ENCODE data around the gene ADARB1. TPM values are rescaled to one million over a fixed set of nuclear protein-coding genes. Genes with fewer than 3 reads are reported as not detected.

Gene ADARB1
- total and polyA plus RNA-seq, 2 of the 8 experiments (the other 6 are each of a cell fraction or from before 2014, with no cell fraction given): 4.7 to 14.9 TPM

DNA sequence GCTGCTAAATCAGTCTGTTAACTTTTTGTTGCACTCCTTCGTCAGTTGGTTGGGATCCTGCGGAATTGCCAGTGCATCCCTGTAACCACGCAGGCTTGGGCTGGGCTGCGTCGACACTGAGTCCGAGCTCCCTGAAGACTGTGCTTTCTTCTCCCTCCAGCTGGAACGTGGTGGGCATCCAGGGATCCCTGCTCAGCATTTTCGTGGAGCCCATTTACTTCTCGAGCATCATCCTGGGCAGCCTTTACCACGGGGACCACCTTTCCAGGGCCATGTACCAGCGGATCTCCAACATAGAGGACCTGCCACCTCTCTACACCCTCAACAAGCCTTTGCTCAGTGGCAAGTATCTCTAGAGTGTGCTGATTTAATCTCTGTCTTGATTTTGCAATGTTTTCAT is 130.0 kb downstream of the ADARB1 start:
- Histone ChIP-seq H3K36me3 (ENCODE audit: control insufficient read depth in 2 of 4, insufficient read depth in 4 of 4, low read length in 3 of 4) (peaks cover 0 to 3% (median 0%) of the 10 kb centered on the region in 4 experiments; a peak in 2 of 8 replicates), H4K8ac (ENCODE audit: extremely low read depth, insufficient read depth, low read length) (no peak overlapping the region), H2BK20ac (ENCODE audit: low read length) (no peak overlapping the region), H3K14ac (ENCODE audit: insufficient read length) (no peak overlapping the region), H2BK15ac (ENCODE audit: low read length) (no peak overlapping the region), H2BK120ac (replicated peaks; ENCODE audit: low read depth, low read length) (no peak overlapping the region), H3K23ac (ENCODE audit: insufficient read length) (no peak overlapping the region), H3K9me3 (ENCODE audit: insufficient read depth in 2 of 2, low read depth in 1 of 2, low read length in 1 of 2) (no peaks in the 10 kb centered on the region), H4K20me1 (replicated peaks in 1 of 2; ENCODE audit: control insufficient read depth in 1 of 2, insufficient read depth in 2 of 2, low read length in 2 of 2) (peaks cover 0 to 5% of the 10 kb centered on the region in 2 experiments), H3K9ac (replicated peaks in 1 of 4; ENCODE audit: extremely low read depth in 1 of 4, low read depth in 3 of 4, low read length in 3 of 4) (no peak overlapping the region), H2AFZ (ENCODE audit: low read length) (no peak overlapping the region), H3K56ac (replicated peaks; ENCODE audit: insufficient read length, low read depth, low read length) (no peak overlapping the region), H3K4me1 (replicated peaks in 1 of 4; ENCODE audit: control insufficient read depth in 3 of 4, insufficient read depth in 4 of 4, low read length in 3 of 4) (no peaks in the 10 kb centered on the region), H2BK12ac (ENCODE audit: low read depth, low read length) (no peak overlapping the region), H3K79me1 (ENCODE audit: low read depth, low read length) (no peaks in the 10 kb centered on the region), H3K4ac (replicated peaks; ENCODE audit: insufficient read length, low read depth, low read length) (no peak overlapping the region), H4K5ac (ENCODE audit: insufficient read length, low read depth, low read length) (no peak overlapping the region), H3K18ac (ENCODE audit: extremely low read depth, low read length) (no peak overlapping the region), H3K79me2 (ENCODE audit: control insufficient read depth in 1 of 2, insufficient read depth in 2 of 2, low read length in 2 of 2) (no peaks in the 10 kb centered on the region), H3K27ac (ENCODE audit: low read depth, low read length) (no peak overlapping the region), H2BK5ac (ENCODE audit: low read depth, low read length) (no peak overlapping the region), H3K27me3 (replicated peaks in 1 of 4; ENCODE audit: control insufficient read depth in 3 of 4, extremely low read depth in 1 of 4, insufficient read depth in 3 of 4, low read length in 3 of 4) (no peaks in the 10 kb centered on the region; a peak in 1 of 7 replicates), H4K91ac (replicated peaks; ENCODE audit: insufficient read length, low read length) (no peak overlapping the region), H3K23me2 (ENCODE audit: low read depth, low read length) (peaks cover 2% of the 10 kb centered on the region; the same call in 1 of the 2 replicates), H2AK5ac (ENCODE audit: low read depth, low read length) (no peak overlapping the region), H3K4me2 (ENCODE audit: insufficient read depth in 1 of 2, low read depth in 2 of 2, low read length in 2 of 2) (no peak overlapping the region), H3K4me3 (ENCODE audit: extremely low read depth in 1 of 4, insufficient read depth in 2 of 4, low read depth in 3 of 4, low read length in 4 of 4) (no peak overlapping the region)
- no peak for DNase-seq (ENCODE audit: low read depth in 1 of 2, low spot score in 2 of 2)
- CTCF ChIA-PET (ENCODE audit: partially characterized antibody): interaction anchor here (1.0 kb wide), 1 partner anchor 14 kb away, joined by 3 read pairs; no protein-coding TSS in a partner anchor
- FAIRE-seq: no peak
- POLR2A ChIA-PET (ENCODE audit: partially characterized antibody): no interaction called here
- WGBS, 2 experiments (ENCODE audit: extremely low coverage in 1 of 2, insufficient coverage in 1 of 2, insufficient read length in 1 of 2, insufficient replicate concordance in 2 of 2, low coverage in 1 of 2, low lambda C conversion rate in 2 of 2, missing lambda C conversion rate in 1 of 2): 88% methylated on average over 11 of the region's 11 CpGs; no CpG with 5 or more reads in 1 of the 2 experiments
- TF ChIP-seq, protein P1, sequence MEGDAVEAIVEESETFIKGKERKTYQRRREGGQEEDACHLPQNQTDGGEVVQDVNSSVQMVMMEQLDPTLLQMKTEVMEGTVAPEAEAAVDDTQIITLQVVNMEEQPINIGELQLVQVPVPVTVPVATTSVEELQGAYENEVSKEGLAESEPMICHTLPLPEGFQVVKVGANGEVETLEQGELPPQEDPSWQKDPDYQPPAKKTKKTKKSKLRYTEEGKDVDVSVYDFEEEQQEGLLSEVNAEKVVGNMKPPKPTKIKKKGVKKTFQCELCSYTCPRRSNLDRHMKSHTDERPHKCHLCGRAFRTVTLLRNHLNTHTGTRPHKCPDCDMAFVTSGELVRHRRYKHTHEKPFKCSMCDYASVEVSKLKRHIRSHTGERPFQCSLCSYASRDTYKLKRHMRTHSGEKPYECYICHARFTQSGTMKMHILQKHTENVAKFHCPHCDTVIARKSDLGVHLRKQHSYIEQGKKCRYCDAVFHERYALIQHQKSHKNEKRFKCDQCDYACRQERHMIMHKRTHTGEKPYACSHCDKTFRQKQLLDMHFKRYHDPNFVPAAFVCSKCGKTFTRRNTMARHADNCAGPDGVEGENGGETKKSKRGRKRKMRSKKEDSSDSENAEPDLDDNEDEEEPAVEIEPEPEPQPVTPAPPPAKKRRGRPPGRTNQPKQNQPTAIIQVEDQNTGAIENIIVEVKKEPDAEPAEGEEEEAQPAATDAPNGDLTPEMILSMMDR (IDR thresholded peaks at IDR 0.05; ENCODE audit: control extremely low read depth in 1 of 3, insufficient read depth in 1 of 3, low read depth in 1 of 3, low read length in 3 of 3): no peak
- TF ChIP-seq TBP (IDR thresholded peaks at IDR 0.05; ENCODE audit: low read depth, low read length) (no peak), SRF (IDR thresholded peaks at IDR 0.05; ENCODE audit: low read depth, low read length) (no peak), POU5F1 (IDR thresholded peaks at IDR 0.05; ENCODE audit: low read depth, low read length) (no peak), BACH1 (IDR thresholded peaks at IDR 0.05; ENCODE audit: low read length) (no peak), GTF2F1 (IDR thresholded peaks at IDR 0.05; ENCODE audit: borderline replicate concordance, low read depth, low read length) (no peak), SIX5 (IDR thresholded peaks at IDR 0.05; ENCODE audit: low read depth, low read length) (no peak), CEBPB (IDR thresholded peaks at IDR 0.05; ENCODE audit: low read depth, low read length) (no peak), BCL11A (IDR thresholded peaks at IDR 0.05; ENCODE audit: low read depth in 2 of 2, low read length in 2 of 2) (no peak), SAP30 (IDR thresholded peaks at IDR 0.05; ENCODE audit: insufficient read depth, insufficient replicate concordance, low read length) (no peak), HDAC2 (IDR thresholded peaks at IDR 0.05; ENCODE audit: borderline replicate concordance in 1 of 2, low read depth in 2 of 2, low read length in 2 of 2) (no peak), PHF8 (conservative IDR thresholded peaks at IDR 0.05; ENCODE audit: low read depth, low read length) (no peak)

All from H1 (cell line).